ENCODE measurements around the gene HPCA. TPM values are rescaled to one million over a fixed set of nuclear protein-coding genes. Genes with fewer than 3 reads are reported as not detected.
A peak's percentile ranks its signal among the peaks of the same experiment; 100 is the strongest.

The HPCA gene
- total and polyA plus RNA-seq, 5 donors, result 0.07 TPM; not detected in 4

DNA sequence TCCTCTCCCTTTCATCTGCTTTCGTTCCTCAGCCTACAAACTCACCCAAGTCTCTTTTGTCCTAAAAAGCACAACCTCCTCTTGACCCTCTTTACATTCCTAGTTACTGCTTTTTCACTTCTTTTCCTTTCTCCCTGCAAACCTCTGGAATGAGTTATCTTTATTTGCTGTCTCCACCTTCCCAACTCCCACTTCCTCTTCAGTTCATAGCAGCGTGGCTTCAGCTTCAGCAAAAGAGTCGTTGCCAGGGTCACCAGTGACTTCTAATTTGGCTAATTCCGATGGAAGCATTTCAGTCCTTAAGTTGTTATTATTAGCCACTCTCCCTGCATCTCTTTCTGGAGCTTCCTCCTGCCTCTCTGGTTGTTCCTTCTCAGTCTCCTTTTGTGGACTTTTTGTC lies 21.1 kb downstream of the HPCA start:
- WGBS, result 11% methylated on average over 4 of the region's 4 CpGs
- no peaks in the 10 kb centered on the region for H3K27me3 ChIP-seq (ENCODE audit: control insufficient read depth, insufficient read depth)
- H3K27ac ChIP-seq (ENCODE audit: low read length), result no peak overlapping the region
- ATAC-seq (no peak), DNase-seq (no peak)
- no peaks in the 10 kb centered on the region for H3K4me1 ChIP-seq (ENCODE audit: control insufficient read depth, insufficient read depth, low read length)
- no peaks in the 10 kb centered on the region for H3K9me3 ChIP-seq (ENCODE audit: control insufficient read depth, low read length)
- H3K4me3 ChIP-seq (ENCODE audit: low read length), result no peak overlapping the region
- intact Hi-C loops (cut with DNase I), result no loop called here

DNA sequence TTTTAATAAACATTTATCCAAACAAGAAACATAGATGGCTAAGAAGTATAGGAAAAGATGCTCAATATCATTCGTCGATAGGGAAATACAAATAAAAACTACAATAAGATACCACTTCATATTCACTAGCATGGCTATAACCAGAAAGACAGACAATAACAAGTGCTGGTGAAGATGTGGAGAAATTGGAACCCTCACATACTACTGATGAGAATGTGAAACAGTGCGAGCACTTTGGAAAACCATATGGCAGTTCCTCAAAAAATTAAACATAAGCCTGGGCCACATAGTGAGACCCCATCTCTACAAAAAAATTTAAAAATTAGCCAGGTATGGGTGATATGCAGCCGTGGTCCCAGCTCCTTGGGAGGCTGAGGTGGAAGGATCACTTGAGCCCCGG lies 24.0 kb downstream of the HPCA start:
- no peak for ATAC-seq
- DNase-seq, result no peak
- Histone ChIP-seq H3K4me1 (ENCODE audit: control insufficient read depth, insufficient read depth, low read length) (no peaks in the 10 kb centered on the region), H3K9me3 (ENCODE audit: control insufficient read depth, low read length) (no peaks in the 10 kb centered on the region), H3K27ac (ENCODE audit: low read length) (no peak overlapping the region), H3K27me3 (ENCODE audit: control insufficient read depth, insufficient read depth) (no peaks in the 10 kb centered on the region), H3K4me3 (ENCODE audit: low read length) (no peak overlapping the region)
- intact Hi-C loops (cut with DNase I), result no loop called here
- 96% methylated on average over 5 of the region's 5 CpGs for WGBS

DNA sequence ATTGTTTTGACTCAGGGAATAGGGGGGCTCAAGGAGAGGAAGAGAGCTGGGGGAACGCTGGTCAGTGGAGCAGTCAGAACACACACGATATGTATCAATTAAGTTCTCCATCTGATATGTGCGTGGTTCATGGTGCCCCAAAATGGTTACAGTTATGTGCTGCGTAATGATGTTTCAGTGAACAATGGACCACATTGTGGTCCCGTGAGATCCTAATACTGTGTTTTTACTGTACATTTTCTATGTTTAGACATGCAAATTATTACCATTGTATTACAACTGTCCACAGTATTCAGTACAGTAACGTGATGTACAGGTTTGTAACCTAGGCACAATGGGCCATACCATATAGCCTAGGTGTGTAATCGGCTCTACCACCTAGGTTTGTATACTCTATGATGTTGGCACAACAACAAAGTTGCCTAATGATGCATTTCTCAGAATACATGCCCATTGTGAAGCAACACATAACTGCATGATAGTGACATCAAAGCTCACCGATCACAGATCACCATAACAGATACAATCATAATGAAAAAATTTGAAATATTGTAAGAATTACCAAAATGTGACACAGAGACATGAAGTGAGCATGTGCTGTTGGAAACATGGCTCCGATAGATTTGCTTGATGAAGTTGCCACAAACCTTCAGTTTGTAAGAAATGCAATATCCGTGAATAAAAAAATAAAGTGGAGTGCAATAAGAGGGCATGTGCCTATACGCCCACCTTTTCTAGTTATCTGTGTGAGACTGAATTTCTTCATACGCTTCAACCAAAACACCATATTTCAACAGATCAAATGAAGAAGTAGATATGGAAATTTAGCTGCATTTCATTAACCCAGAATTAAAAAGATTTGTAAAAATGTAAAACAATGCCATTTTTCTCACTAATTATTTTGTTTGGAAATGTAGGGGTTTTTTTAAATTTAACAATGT lies 29.7 kb downstream of the HPCA start:
- DNase-seq (no peak), ATAC-seq (no peak)
- no peak overlapping the region for H3K27ac ChIP-seq (ENCODE audit: low read length)
- intact Hi-C loops (cut with DNase I), result no loop called here
- no peaks in the 10 kb centered on the region for H3K27me3 ChIP-seq (ENCODE audit: control insufficient read depth, insufficient read depth)
- WGBS, result 89% methylated on average over 12 of the region's 12 CpGs
- H3K4me1 ChIP-seq (ENCODE audit: control insufficient read depth, insufficient read depth, low read length), result no peaks in the 10 kb centered on the region
- H3K9me3 ChIP-seq (ENCODE audit: control insufficient read depth, low read length), result no peaks in the 10 kb centered on the region
- no peak overlapping the region for H3K4me3 ChIP-seq (ENCODE audit: low read length)

DNA sequence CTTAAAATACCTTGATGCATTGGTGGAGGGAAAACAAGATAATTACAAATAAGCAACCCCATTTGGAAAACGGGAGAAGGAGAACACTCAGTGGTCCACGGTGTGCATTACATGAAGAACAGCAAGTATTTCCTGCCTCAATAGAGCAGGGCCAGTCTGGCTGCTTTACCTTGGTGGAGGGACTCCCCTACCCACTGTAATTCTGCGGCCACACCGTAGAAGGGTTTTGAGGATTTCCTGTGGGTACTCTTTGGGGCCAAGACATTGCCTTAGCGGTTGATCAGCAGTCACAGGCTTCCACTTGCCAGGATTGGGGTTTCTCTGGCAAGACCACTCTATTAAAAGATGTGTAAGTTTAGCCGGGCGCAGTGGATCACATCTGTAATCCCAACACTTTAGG lies 31.2 kb downstream of the HPCA start:
- Histone ChIP-seq H3K4me3 (ENCODE audit: low read length) (no peak overlapping the region), H3K4me1 (ENCODE audit: control insufficient read depth, insufficient read depth, low read length) (no peaks in the 10 kb centered on the region), H3K27me3 (ENCODE audit: control insufficient read depth, insufficient read depth) (no peaks in the 10 kb centered on the region), H3K27ac (ENCODE audit: low read length) (no peak overlapping the region), H3K9me3 (ENCODE audit: control insufficient read depth, low read length) (no peaks in the 10 kb centered on the region)
- ATAC-seq (no peak), DNase-seq (no peak)
- intact Hi-C loops (cut with DNase I), result no loop called here
- WGBS, result 68% methylated on average over 7 of the region's 7 CpGs

DNA sequence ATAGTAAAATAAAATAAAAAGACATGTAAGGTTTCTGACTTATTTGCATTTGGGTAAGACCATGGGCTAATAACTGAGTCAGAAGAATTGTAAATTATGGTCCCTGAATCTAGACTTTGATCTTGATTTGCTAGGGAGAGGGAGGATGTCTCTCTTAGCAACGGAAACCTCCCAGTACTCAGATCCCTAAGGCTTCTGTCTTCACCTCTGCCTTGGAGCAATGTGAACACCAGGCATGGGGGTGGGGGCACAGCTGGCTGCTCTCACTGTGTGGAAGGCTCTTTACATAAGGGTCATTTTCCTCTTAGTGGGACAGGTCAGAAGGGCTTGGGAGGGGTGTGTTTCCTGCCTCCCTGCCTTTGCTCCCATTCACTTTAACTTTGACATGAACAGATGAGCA lies 31.9 kb downstream of the HPCA start:
- no peak for ATAC-seq
- Histone ChIP-seq H3K4me3 (ENCODE audit: low read length) (no peak overlapping the region), H3K27ac (ENCODE audit: low read length) (no peak overlapping the region), H3K4me1 (ENCODE audit: control insufficient read depth, insufficient read depth, low read length) (no peaks in the 10 kb centered on the region), H3K27me3 (ENCODE audit: control insufficient read depth, insufficient read depth) (no peaks in the 10 kb centered on the region), H3K9me3 (ENCODE audit: control insufficient read depth, low read length) (no peaks in the 10 kb centered on the region)
- intact Hi-C loops (cut with DNase I), result no loop called here
- DNase-seq, result no peak
- WGBS, result 48% methylated on average over 1 of the region's 1 CpG

DNA sequence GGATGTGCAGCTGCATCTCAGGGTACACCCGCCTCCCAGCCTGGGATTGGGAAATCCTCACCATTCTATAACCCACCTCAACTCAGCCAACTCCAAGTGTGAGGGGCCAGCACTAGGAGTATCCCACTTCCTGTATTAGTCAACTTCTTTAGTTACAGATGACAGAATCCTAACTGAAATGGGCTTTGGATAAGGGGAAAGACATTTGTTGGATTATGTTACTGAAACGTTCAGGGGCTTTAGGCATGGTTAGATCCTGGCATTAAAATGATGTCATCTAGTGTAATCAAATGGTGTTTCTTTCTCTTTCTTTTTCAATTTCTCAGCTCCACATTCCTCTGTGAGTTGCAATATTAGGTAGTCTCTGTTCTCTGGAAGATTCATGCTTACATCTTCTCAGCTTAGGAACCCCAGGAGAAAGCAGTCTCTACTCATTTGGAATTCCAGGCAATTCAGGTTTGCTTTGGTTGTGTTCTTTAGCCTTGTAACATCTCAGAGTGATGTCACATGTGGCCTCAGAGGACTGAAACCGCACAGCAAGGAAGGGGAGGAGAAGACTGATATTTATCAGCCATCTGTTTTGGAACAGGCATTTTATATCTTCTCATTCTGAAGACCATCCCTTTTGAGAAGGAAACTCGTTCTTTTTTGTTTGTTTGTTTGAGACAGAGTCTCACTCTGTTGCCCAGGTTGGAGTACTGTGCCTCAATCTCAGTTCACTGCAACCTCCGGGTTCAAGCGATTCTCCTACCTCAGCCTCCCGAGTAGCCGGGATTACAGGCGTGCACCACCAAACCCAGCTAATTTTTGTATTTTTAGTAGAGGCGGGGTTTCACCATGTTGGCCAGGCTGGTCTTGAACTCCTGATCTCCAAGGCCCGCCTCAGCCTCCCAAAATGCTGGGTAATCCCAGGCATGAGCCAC lies 33.8 kb downstream of the HPCA start:
- H3K9me3 ChIP-seq (ENCODE audit: control insufficient read depth, low read length), result no peaks in the 10 kb centered on the region
- H3K27ac ChIP-seq (ENCODE audit: low read length), result no peak overlapping the region
- H3K27me3 ChIP-seq (ENCODE audit: control insufficient read depth, insufficient read depth), result no peaks in the 10 kb centered on the region
- intact Hi-C loops (cut with DNase I), result no loop called here
- no peak overlapping the region for H3K4me3 ChIP-seq (ENCODE audit: low read length)
- no peaks in the 10 kb centered on the region for H3K4me1 ChIP-seq (ENCODE audit: control insufficient read depth, insufficient read depth, low read length)
- WGBS, result 84% methylated on average over 11 of the region's 11 CpGs
- DNase-seq (no peak), ATAC-seq (peak in 1 of 2 donors; percentile 36)

DNA sequence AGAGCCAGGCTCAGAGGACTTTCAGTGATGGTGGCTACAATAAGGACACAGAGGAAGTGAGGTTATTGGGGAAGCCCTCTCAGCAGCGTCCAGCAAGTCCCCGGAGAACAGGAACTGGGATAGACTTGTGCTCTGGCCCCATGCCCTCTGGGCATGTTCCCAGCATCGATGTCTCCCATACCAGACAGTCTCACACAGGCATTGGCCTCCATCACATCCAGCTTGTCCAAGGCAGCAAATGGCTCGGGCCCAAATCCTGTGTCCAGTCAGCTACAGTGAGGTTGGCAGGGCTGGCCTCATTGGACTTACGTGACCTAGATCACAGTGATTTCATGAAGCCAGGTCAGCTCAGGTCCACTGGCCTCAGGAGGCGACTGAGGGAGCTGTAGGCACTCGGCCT lies 34.5 kb downstream of the HPCA start:
- ATAC-seq (peak; percentile 85 to 92), DNase-seq (peak; percentile 82 to 92 (median 90))
- H3K4me3 ChIP-seq (ENCODE audit: low read length), result no peak overlapping the region
- 36% methylated on average over 7 of the region's 7 CpGs for WGBS
- no peaks in the 10 kb centered on the region for H3K4me1 ChIP-seq (ENCODE audit: control insufficient read depth, insufficient read depth, low read length)
- no peak overlapping the region for H3K27ac ChIP-seq (ENCODE audit: low read length)
- intact Hi-C loops (cut with DNase I), result no loop called here
- no peaks in the 10 kb centered on the region for H3K9me3 ChIP-seq (ENCODE audit: control insufficient read depth, low read length)
- H3K27me3 ChIP-seq (ENCODE audit: control insufficient read depth, insufficient read depth), result no peaks in the 10 kb centered on the region

DNA sequence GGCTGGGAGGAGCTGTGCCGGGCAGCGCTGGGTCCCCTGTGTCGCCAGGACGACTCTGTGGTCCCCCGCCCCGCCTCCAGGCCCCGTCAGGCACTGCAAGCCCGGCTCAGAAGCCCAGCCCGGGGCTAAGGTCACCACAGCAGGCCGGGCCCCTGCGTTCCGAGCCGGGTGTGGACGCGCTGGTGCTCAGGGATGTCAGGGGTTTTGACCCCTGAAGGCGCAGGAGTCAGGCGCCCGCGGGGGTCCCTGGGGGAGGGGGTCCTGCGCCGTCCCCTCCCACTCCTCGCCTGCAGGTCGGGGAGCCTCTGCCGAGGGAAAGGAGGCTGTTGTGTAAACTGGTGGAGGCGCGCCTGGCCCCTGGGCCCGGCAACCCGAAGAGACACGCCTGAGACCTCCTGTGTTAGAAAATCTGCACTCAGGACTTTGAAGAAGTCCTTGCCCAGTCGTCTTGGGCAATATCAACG lies 38.6 kb downstream of the HPCA start:
- H3K27me3 ChIP-seq (ENCODE audit: control insufficient read depth, insufficient read depth), result no peaks in the 10 kb centered on the region
- 24% methylated on average over 31 of the region's 31 CpGs for WGBS
- DNase-seq, result peak; percentile 47 to 77 (median 72)
- intact Hi-C loops (cut with DNase I), result no loop called here
- peak; percentile 57 to 61 for ATAC-seq
- no peaks in the 10 kb centered on the region for H3K4me1 ChIP-seq (ENCODE audit: control insufficient read depth, insufficient read depth, low read length)
- no peaks in the 10 kb centered on the region for H3K9me3 ChIP-seq (ENCODE audit: control insufficient read depth, low read length)
- H3K4me3 ChIP-seq (ENCODE audit: low read length), result peak overlapping the region; percentile 17
- H3K27ac ChIP-seq (ENCODE audit: low read length), result no peak overlapping the region

DNA sequence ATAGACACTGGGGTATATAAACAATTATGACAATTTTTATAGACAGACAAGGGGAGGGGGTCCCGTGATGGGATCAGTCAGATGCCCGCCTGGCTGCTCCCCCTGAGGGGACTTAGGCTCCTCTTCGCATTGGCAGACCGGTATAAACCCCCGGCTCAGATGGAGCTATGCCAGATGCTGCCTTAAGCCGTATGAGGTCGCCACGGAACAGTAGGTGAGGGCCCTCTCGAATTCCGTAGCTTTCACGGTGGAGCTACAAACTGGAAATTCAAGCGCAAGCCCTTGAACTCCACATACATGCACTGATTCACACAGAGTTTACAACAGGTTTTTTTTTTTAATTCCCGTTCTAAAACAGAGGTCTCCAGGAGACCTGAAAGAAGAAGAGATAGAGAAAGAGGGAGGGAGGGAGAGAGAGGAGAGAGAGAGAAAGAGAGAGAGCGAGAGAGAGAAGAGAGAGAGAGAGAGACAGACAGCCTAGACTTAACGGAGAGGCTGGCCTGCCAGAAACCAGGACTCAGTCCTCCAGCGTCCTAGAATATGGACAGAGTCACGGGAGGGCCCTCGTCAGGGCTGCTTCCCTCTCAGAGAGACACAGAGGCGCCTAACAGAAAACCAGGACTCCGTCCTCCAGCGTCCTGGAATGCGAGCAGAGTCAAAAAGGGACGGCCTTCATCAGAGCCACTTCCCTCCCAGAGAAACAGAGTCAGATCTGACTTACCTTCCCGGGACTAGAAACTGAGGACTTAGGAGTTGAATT lies 39.3 kb downstream of the HPCA start:
- peak; percentile 61 to 79 for ATAC-seq
- peak overlapping the region; percentile 19 for H3K4me3 ChIP-seq (ENCODE audit: low read length)
- no peaks in the 10 kb centered on the region for H3K9me3 ChIP-seq (ENCODE audit: control insufficient read depth, low read length)
- H3K27ac ChIP-seq (ENCODE audit: low read length), result no peak overlapping the region
- intact Hi-C loops (cut with DNase I), result no loop called here
- no peaks in the 10 kb centered on the region for H3K4me1 ChIP-seq (ENCODE audit: control insufficient read depth, insufficient read depth, low read length)
- 23% methylated on average over 24 of the region's 24 CpGs for WGBS
- H3K27me3 ChIP-seq (ENCODE audit: control insufficient read depth, insufficient read depth), result no peaks in the 10 kb centered on the region
- peak; percentile 32 to 68 (median 61) for DNase-seq

DNA sequence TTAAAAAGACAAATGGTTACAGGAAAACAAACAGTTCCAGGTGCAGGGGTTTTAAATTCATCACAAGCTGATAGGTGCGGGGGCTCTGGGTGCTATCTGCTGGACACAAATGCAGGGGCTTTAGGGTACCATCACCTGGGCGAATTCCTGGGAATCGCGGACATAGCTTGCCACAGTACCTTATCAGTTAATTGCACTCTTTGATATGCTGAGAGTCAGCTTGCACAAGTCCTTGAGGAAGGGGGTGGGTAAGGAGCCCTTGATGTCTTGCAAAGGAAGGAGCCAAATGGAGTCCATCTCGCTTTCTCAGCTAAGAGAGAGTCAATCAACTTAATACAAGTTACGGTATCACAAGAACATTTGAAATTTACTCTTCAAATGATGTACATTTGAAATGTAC lies 40.3 kb downstream of the HPCA start:
- no peak for DNase-seq
- no peak overlapping the region for H3K4me3 ChIP-seq (ENCODE audit: low read length)
- intact Hi-C loops (cut with DNase I), result no loop called here
- H3K27ac ChIP-seq (ENCODE audit: low read length), result no peak overlapping the region
- H3K27me3 ChIP-seq (ENCODE audit: control insufficient read depth, insufficient read depth), result no peaks in the 10 kb centered on the region
- no peak for ATAC-seq
- WGBS, result 87% methylated on average over 6 of the region's 6 CpGs
- no peaks in the 10 kb centered on the region for H3K4me1 ChIP-seq (ENCODE audit: control insufficient read depth, insufficient read depth, low read length)
- H3K9me3 ChIP-seq (ENCODE audit: control insufficient read depth, low read length), result no peaks in the 10 kb centered on the region
